GM12864 (cell line): ENCODE measurements around the gene XPO6.
A peak's percentile ranks its signal among the peaks of the same experiment; 100 is the strongest.

Experiments
- DNase-seq: peaks from one replicate; pipeline ENCODE4 v3.0.0-alpha.2; 2011; ENCODE audit warnings: low read depth
- H3K4me3 ChIP-seq: 2 replicates; pipeline ENCODE4 v1.5.1; 2011; ENCODE audit warnings: mild to moderate bottlenecking, low read depth, low read length, control low read depth
- TF ChIP-seq, protein P1 (sequence below): IDR thresholded peaks from 2 replicates; pipeline ENCODE4 v1.5.1; 2011; ENCODE audit warnings: low read depth, mild to moderate bottlenecking, moderate library complexity, low read length, control low read depth, inconsistent platforms; ENCODE audit errors: missing control alignments

The XPO6 gene

DNA sequence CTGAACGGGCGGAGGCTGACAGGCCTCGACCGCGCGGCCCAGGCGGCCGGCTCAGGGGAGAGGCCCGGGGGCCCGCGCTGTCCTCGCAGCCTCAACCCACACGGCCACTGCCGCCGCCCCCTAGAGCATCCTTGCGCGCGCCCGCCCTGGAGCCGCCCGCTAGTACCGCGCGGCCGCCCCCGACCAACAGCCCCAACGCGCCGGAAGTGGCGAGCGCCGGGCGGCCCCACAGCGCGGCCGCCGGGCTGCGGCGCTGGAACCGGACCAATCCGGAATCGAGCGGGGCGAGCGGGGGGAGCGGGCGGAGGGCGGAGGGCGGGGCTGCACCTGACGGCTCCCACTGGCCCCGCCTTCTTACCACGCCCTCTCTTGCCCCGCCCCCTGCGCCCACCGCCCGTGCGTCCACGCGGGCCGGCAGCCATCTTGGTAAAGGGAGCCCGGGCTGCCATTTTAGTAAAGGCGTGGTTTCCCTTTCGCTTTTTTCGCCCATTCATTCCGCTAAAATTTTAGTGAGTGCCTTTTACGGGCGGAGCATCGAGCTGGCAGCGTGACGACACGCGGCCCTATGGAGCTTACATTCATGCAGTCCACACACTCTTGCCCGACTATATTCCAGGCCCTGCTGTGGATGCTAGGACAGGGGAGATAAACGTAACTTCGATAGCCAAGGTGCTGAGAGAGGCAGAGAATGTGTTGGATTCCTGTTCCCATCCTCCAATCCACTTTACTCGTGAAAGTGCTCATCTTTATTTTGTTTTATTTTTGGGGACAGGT, at the start of gene XPO6:
Gene XPO6 (minus strand): TSS at position 208 of the 774 bp plus-strand sequence. CDS start 597 bp downstream, outside the sequence.
- DNase-seq, result peak; percentile 65
- H3K4me3 ChIP-seq, result peak within 1 kb of the TSS; percentile 97
- TF ChIP-seq, protein P1, sequence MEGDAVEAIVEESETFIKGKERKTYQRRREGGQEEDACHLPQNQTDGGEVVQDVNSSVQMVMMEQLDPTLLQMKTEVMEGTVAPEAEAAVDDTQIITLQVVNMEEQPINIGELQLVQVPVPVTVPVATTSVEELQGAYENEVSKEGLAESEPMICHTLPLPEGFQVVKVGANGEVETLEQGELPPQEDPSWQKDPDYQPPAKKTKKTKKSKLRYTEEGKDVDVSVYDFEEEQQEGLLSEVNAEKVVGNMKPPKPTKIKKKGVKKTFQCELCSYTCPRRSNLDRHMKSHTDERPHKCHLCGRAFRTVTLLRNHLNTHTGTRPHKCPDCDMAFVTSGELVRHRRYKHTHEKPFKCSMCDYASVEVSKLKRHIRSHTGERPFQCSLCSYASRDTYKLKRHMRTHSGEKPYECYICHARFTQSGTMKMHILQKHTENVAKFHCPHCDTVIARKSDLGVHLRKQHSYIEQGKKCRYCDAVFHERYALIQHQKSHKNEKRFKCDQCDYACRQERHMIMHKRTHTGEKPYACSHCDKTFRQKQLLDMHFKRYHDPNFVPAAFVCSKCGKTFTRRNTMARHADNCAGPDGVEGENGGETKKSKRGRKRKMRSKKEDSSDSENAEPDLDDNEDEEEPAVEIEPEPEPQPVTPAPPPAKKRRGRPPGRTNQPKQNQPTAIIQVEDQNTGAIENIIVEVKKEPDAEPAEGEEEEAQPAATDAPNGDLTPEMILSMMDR, result no peak

GRCh38 chr16:28260193-28260592, 48.4 kb upstream of the XPO6 start:
- no peak for DNase-seq
- no peak overlapping the region for H3K4me3 ChIP-seq
- TF ChIP-seq, protein P1, result no peak

DNA sequence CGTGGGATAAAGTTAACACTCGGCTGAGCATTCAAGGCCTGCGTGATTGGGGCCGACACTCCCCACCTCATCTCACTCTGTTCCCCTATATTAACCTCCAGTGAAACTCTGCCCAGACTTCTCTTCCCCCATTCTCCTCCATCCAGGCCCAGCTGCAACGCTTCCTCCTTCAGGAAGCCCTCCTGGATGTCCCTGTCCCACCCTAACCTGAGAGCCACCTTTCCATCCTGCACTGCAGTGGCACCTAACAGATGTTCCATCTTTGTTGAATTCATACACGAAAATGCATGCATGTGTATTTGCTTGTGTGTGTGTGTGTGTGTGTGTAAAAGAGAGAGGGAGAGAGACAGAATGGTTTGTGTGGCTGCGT, 48.0 kb upstream of the XPO6 start:
- no peak for DNase-seq
- TF ChIP-seq, protein P1, result no peak
- no peak overlapping the region for H3K4me3 ChIP-seq

- TF ChIP-seq, protein P1, result no peak
- DNase-seq, result no peak
- no peak overlapping the region for H3K4me3 ChIP-seq
Observed at GRCh38 chr16:28259091-28259780, 47.5 kb upstream of the XPO6 start.

- DNase-seq, result no peak
- TF ChIP-seq, protein P1, result no peak
- H3K4me3 ChIP-seq, result no peak overlapping the region
Observed at GRCh38 chr16:28258567-28258966, 46.8 kb upstream of the XPO6 start.

DNA sequence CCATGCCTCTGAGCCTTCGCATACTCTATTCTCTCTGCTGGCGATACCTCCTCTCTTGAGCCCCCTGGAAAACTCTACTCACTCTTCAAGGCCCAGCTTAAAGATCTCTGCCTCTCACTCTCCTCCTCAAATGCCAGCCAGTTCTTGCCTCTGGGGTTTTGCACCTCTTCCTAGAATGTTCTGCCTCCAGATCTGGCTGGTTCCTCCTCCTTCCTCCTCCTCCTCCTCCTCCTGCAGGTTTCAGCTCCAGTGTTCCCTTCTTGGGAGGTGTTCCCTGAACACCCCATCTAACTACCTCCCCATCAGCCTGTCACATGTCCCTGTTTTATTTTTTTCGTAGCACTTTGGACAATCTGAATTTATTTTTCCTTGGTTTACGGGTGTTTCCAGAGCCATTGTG, 45.5 kb upstream of the XPO6 start:
- DNase-seq, result no peak
- TF ChIP-seq, protein P1, result no peak
- no peak overlapping the region for H3K4me3 ChIP-seq
